Caco-2 (cell line): ENCODE results near the gene VPS8. TPM values are rescaled to one million over a fixed set of nuclear protein-coding genes. Genes with fewer than 3 reads are reported as not detected.

Source experiments
- BruUV-seq: library from RNA; stranded (reverse); fragments of 400-500 nt; replicated peaks from 2 replicates; lab custom pipeline; 2021; lab: Mats Ljungman, UMichigan
- CTCF ChIA-PET: fragments of 300-600 bp; sonication (Branson Sonifier 250); formaldehyde crosslinking; loops from one replicate; lab custom pipeline; 2022; ENCODE audit warnings: antibody characterized with exemption; lab: Charles Lee
- POLR2A ChIA-PET: fragments of 300-600 bp; sonication (Branson Sonifier 250); formaldehyde crosslinking; loops from one replicate; lab custom pipeline; 2022; ENCODE audit warnings: antibody characterized with exemption; lab: Charles Lee
- DNase-seq, 2 experiments: peaks; one replicate each; pipeline versions ENCODE4 v3.0.0 to v3.0.0-alpha.2; 2020 to 2022
- H3K27me3 ChIP-seq: replicated peaks from 2 replicates; pipeline ENCODE4 v1.6.0; 2011; ENCODE audit warnings: low read length; ENCODE audit not compliant: control insufficient read depth, insufficient read depth
- H3K36me3 ChIP-seq: 2 replicates; pipeline ENCODE4 v1.5.1; 2011; ENCODE audit warnings: low read length; ENCODE audit not compliant: control insufficient read depth, insufficient read depth
- H3K4me1 ChIP-seq: fragments of 250-450 bp; sonication (Bioruptor Pico); 2 replicates; pipeline ENCODE4 v1.5.1; 2020; ENCODE audit warnings: mild to moderate bottlenecking
- H3K4me3 ChIP-seq: 2 replicates; pipeline ENCODE4 v1.5.1; 2011; ENCODE audit warnings: low read depth, mild to moderate bottlenecking, control low read depth, low read length
- H3K9me3 ChIP-seq: fragments of 250-450 bp; sonication (Bioruptor Pico); 2 replicates; pipeline ENCODE4 v1.5.1; 2020; ENCODE audit warnings: mild to moderate bottlenecking, moderate library complexity
- H3K27ac Mint-ChIP-seq: one replicate; pipeline ENCODE4 v1.8.0; 2022; ENCODE audit warnings: mixed read lengths; ENCODE audit not compliant: unreplicated experiment
- H3K27me3 Mint-ChIP-seq: one replicate; pipeline ENCODE4 v1.8.0; 2022; ENCODE audit warnings: mixed read lengths; ENCODE audit not compliant: insufficient read depth, unreplicated experiment
- H3K36me3 Mint-ChIP-seq: one replicate; pipeline ENCODE4 v1.8.0; 2022; ENCODE audit warnings: mild to moderate bottlenecking, mixed read lengths; ENCODE audit not compliant: insufficient read depth, unreplicated experiment
- H3K4me1 Mint-ChIP-seq: one replicate; pipeline ENCODE4 v1.8.0; 2022; ENCODE audit warnings: low read depth, mixed read lengths; ENCODE audit not compliant: unreplicated experiment
- H3K4me3 Mint-ChIP-seq: one replicate; pipeline ENCODE4 v1.8.0; 2022; ENCODE audit warnings: mild to moderate bottlenecking, moderate library complexity, mixed read lengths; ENCODE audit not compliant: unreplicated experiment
- H3K9me3 Mint-ChIP-seq: one replicate; pipeline ENCODE4 v1.8.0; 2022; ENCODE audit warnings: mixed read lengths; ENCODE audit not compliant: unreplicated experiment
- intact Hi-C: fragments of 100-400 bp; cut with micrococcal nuclease; formaldehyde crosslinking; loops from one replicate; pipeline ENCODE4 v1.10.0; 2022; ENCODE audit not compliant: unreplicated experiment
- total RNA-seq: library from RNA; stranded (reverse); gene quantifications from 2 replicates; pipeline ENCODE4 v1.2.3, GENCODE V29; 2022
- TF ChIP-seq, protein P1 (sequence below), 2 experiments: fragments of 200-600 bp in 1 of 2; IDR thresholded peaks; 1 replicate in 1 of 2; 2 replicates in 1 of 2; pipeline versions ENCODE4 v1.5.1 to v1.8.0; 2011 to 2022; ENCODE audit warnings: antibody characterized with exemption in 1 of 2, control low read depth in 1 of 2, inconsistent platforms in 1 of 2, low read depth in 1 of 2, low read length in 1 of 2, mild to moderate bottlenecking in 1 of 2, moderate library complexity in 1 of 2; ENCODE audit not compliant: insufficient read depth in 1 of 2, severe bottlenecking in 1 of 2, unreplicated experiment in 1 of 2

Gene VPS8
- total RNA-seq, 1 experiment from 2014 or later = 44.7 TPM

DNA sequence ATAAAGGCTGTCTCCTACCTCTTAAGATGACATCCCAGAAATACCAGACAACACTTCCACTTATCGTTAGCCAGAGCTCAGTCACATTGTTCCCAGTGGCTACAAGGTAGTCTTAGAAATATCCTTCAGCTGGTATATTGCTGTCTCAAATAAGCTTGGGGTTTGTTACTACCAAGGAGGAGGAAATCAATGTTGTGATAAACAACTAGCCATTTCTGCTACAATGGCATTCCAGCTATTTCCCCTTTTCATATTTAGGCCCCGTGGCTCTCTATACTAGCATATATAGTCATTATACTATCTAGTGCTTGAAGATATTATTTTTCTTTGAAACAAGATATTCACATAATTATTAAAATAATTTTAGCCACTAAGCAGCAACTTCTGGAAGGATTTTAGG, 56.5 kb downstream of the VPS8 start:
- Histone ChIP-seq H3K36me3 (peaks cover 3% of the 10 kb centered on the region), H3K4me1 (no peaks in the 10 kb centered on the region), H3K4me3 (no peak overlapping the region), H3K9me3 (no peaks in the 10 kb centered on the region), H3K27me3 (no peaks in the 10 kb centered on the region)
- H3K9me3 Mint-ChIP-seq = no peaks in the 10 kb centered on the region
- intact Hi-C loops = no loop called here
- ChIA-PET CTCF (no interaction called here), POLR2A (no interaction called here)
- DNase-seq = no peak
- no peaks in the 10 kb centered on the region for H3K4me1 Mint-ChIP-seq
- no peaks in the 10 kb centered on the region for H3K27me3 Mint-ChIP-seq
- H3K4me3 Mint-ChIP-seq = no peak overlapping the region
- BruUV-seq = no TSS peak
- TF ChIP-seq, protein P1, sequence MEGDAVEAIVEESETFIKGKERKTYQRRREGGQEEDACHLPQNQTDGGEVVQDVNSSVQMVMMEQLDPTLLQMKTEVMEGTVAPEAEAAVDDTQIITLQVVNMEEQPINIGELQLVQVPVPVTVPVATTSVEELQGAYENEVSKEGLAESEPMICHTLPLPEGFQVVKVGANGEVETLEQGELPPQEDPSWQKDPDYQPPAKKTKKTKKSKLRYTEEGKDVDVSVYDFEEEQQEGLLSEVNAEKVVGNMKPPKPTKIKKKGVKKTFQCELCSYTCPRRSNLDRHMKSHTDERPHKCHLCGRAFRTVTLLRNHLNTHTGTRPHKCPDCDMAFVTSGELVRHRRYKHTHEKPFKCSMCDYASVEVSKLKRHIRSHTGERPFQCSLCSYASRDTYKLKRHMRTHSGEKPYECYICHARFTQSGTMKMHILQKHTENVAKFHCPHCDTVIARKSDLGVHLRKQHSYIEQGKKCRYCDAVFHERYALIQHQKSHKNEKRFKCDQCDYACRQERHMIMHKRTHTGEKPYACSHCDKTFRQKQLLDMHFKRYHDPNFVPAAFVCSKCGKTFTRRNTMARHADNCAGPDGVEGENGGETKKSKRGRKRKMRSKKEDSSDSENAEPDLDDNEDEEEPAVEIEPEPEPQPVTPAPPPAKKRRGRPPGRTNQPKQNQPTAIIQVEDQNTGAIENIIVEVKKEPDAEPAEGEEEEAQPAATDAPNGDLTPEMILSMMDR (IDR thresholded peaks at IDR 0.05; ENCODE audit: insufficient read depth in 1 of 2, low read depth in 1 of 2, low read length in 1 of 2, severe bottlenecking in 1 of 2, unreplicated experiment in 1 of 2) = no peak
- peaks cover 21% of the 10 kb centered on the region for H3K36me3 Mint-ChIP-seq
- H3K27ac Mint-ChIP-seq = no peak overlapping the region

DNA sequence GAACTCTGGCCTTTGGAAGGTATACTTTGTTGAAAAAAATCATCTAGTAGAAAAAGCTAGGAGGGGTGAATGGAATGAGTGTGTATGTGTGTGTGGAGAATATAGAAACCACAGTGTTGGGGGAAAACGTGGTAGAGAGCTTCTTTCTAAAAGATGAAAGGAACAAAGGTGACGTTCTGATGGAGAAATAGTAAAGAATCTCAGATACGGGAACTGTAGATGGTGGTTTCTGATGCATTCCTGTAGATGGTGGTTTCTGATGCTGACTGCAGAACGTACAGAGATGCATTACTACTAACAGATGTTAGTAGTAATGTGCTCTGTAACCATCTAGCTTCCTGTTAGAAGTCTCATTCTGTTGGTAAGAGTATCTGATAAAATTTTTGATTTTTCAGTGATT, 60.2 kb downstream of the VPS8 start:
- Mint-ChIP-seq H3K27me3 (no peaks in the 10 kb centered on the region), H3K9me3 (no peaks in the 10 kb centered on the region), H3K27ac (no peak overlapping the region), H3K4me1 (no peaks in the 10 kb centered on the region), H3K4me3 (no peak overlapping the region), H3K36me3 (peaks cover 26% of the 10 kb centered on the region)
- no peak for DNase-seq
- no peaks in the 10 kb centered on the region for H3K27me3 ChIP-seq
- TF ChIP-seq, protein P1 (IDR thresholded peaks at IDR 0.05; ENCODE audit: insufficient read depth in 1 of 2, low read depth in 1 of 2, low read length in 1 of 2, severe bottlenecking in 1 of 2, unreplicated experiment in 1 of 2) = no peak
- no peaks in the 10 kb centered on the region for H3K9me3 ChIP-seq
- H3K4me3 ChIP-seq = no peak overlapping the region
- BruUV-seq = no TSS peak
- POLR2A ChIA-PET = no interaction called here
- CTCF ChIA-PET = no interaction called here
- intact Hi-C loops = no loop called here
- peaks cover 1% of the 10 kb centered on the region; the same call in 1 of the 2 replicates for H3K36me3 ChIP-seq
- H3K4me1 ChIP-seq = no peaks in the 10 kb centered on the region

DNA sequence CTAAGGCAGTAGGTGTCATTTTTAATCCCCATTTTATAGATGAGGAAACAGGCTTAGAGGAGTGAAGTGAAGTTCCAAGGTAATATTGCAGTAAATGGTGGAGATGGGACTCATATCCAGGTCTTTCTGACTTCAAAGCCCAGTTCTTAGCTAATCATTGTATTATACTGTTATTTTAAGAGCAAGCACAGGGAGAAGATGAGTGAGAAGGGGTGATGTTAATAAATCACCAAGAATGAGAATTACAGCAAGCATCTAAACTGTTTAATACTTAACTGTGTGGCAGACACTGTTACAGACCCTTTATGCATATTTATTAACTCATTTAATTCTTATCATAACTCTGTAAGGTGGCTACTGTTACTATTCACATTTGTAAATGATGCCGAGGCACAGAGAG, 61.2 kb downstream of the VPS8 start:
- POLR2A ChIA-PET = no interaction called here
- intact Hi-C loops = no loop called here
- H3K4me3 Mint-ChIP-seq = no peak overlapping the region

More for the DNA sequence above, 61.2 kb downstream of the VPS8 start:
- CTCF ChIA-PET = no interaction called here
- TF ChIP-seq, protein P1 (IDR thresholded peaks at IDR 0.05; ENCODE audit: insufficient read depth in 1 of 2, low read depth in 1 of 2, low read length in 1 of 2, severe bottlenecking in 1 of 2, unreplicated experiment in 1 of 2) = no peak
- Mint-ChIP-seq H3K27ac (no peak overlapping the region), H3K27me3 (no peaks in the 10 kb centered on the region), H3K4me1 (no peaks in the 10 kb centered on the region), H3K36me3 (peaks cover 26% of the 10 kb centered on the region), H3K9me3 (no peaks in the 10 kb centered on the region)
- Histone ChIP-seq H3K4me3 (no peak overlapping the region), H3K9me3 (no peaks in the 10 kb centered on the region), H3K4me1 (no peaks in the 10 kb centered on the region), H3K36me3 (peaks cover 1% of the 10 kb centered on the region; the same call in 1 of the 2 replicates), H3K27me3 (no peaks in the 10 kb centered on the region)
- no TSS peak for BruUV-seq
- DNase-seq = no peak
